Panc1 (cell line): Measurements from ENCODE around the gene CYB5RL. TPM values are rescaled to one million over a fixed set of nuclear protein-coding genes. Genes with fewer than 3 reads are reported as not detected.

Experiments used
- ATAC-seq: fragments of 200-7000 bp; cut with Tn5 transposase; 2 replicates; pipeline ENCODE4 v1.9.1; 2020; ENCODE audit warnings: mild to moderate bottlenecking, moderate library complexity
- BruUV-seq: library from RNA; stranded (reverse); fragments of 400-500 nt; replicated peaks from 2 replicates; lab custom pipeline; 2021; lab: Mats Ljungman, UMichigan
- CTCF ChIA-PET: fragments of 300-600 bp; sonication (Branson Sonifier 250); formaldehyde crosslinking; loops from one replicate; lab custom pipeline; 2022; ENCODE audit warnings: antibody characterized with exemption; lab: Charles Lee
- POLR2A ChIA-PET: fragments of 300-600 bp; sonication (Branson Sonifier 250); formaldehyde crosslinking; loops from one replicate; lab custom pipeline; 2022; ENCODE audit warnings: antibody characterized with exemption; lab: Charles Lee
- DNase-seq: peaks from one replicate; pipeline ENCODE4 v3.0.0-alpha.2; 2010; ENCODE audit warnings: low read depth, low spot score
- H3K27ac ChIP-seq: 2 replicates; pipeline ENCODE4 v1.5.1; 2011; ENCODE audit warnings: mild to moderate bottlenecking, low read length, inconsistent platforms
- H3K27me3 ChIP-seq: fragments of 200-500 bp; sonication (Bioruptor generic); 2 replicates; pipeline ENCODE4 v1.6.0; 2014; ENCODE audit warnings: low read length, inconsistent platforms; ENCODE audit not compliant: control insufficient read depth, insufficient read depth
- H3K36me3 ChIP-seq: fragments of 200-500 bp; sonication (Bioruptor generic); 2 replicates; pipeline ENCODE4 v1.5.1; 2014; ENCODE audit warnings: inconsistent platforms, mild to moderate bottlenecking, low read length, moderate library complexity; ENCODE audit not compliant: control insufficient read depth, insufficient read depth
- H3K4me1 ChIP-seq: 2 replicates; pipeline ENCODE4 v1.5.1; 2011; ENCODE audit warnings: inconsistent platforms, mild to moderate bottlenecking, low read length, moderate library complexity; ENCODE audit not compliant: control insufficient read depth, insufficient read depth
- H3K4me3 ChIP-seq, 2 experiments: 2 replicates each; pipeline ENCODE4 v1.5.1; 2011 to 2012; ENCODE audit warnings: low read depth in 2 of 2, low read length in 2 of 2, mild to moderate bottlenecking in 2 of 2, inconsistent platforms in 1 of 2, moderate library complexity in 1 of 2
- H3K9me3 ChIP-seq: fragments of 200-500 bp; sonication (Bioruptor generic); 2 replicates; pipeline ENCODE4 v1.5.1; 2014; ENCODE audit warnings: low read depth, mild to moderate bottlenecking, inconsistent platforms, low read length, moderate library complexity; ENCODE audit not compliant: control insufficient read depth, insufficient read depth
- POLR2AphosphoS5 ChIP-seq: IDR thresholded peaks from 2 replicates; pipeline ENCODE4 v1.6.1; 2012; ENCODE audit warnings: mild to moderate bottlenecking, low read depth, low read length, moderate library complexity
- SIN3A ChIP-seq: IDR thresholded peaks from 2 replicates; pipeline ENCODE4 v1.6.1; 2012; ENCODE audit warnings: low read depth, mild to moderate bottlenecking, low read length, moderate library complexity, borderline replicate concordance; ENCODE audit not compliant: insufficient read depth
- TCF7L2 ChIP-seq: IDR thresholded peaks from 2 replicates; pipeline ENCODE4 v1.6.1; 2011; ENCODE audit warnings: mild to moderate bottlenecking, low read depth, low read length, inconsistent platforms
- in situ Hi-C: cut with HindIII; loops from 2 replicates; pipeline ENCODE4 v1.10.0; 2016; ENCODE audit warnings: low sequenced_read_pairs, low pct_unique_long_range_greater_than_20kb
- intact Hi-C: fragments of 100-400 bp; cut with micrococcal nuclease; formaldehyde crosslinking; loops from one replicate; pipeline ENCODE4 v1.10.0; 2022; ENCODE audit not compliant: unreplicated experiment
- total RNA-seq: library from RNA; stranded (reverse); gene quantifications from one replicate; pipeline ENCODE4 v1.2.1, GENCODE V29; 2021; ENCODE audit not compliant: unreplicated experiment
- TF ChIP-seq, protein P1 (sequence below), 2 experiments: IDR thresholded peaks; 2 replicates each; pipeline ENCODE4 v1.6.1; 2011 to 2012; ENCODE audit warnings: low read depth in 2 of 2, control low read depth in 1 of 2, low read length in 1 of 2, mild to moderate bottlenecking in 1 of 2, moderate library complexity in 1 of 2; ENCODE audit not compliant: insufficient read depth in 1 of 2
- TF ChIP-seq, protein P2 (sequence below): fragments of 450-650 bp; IDR thresholded peaks from 2 replicates; pipeline ENCODE4 v1.5.1; 2017; ENCODE audit warnings: mild to moderate bottlenecking

Gene CYB5RL
- total RNA-seq, 1 experiment from 2014 or later = 19.4 TPM

- in situ Hi-C loops (no loop called here), intact Hi-C loops (no loop called here)
- BruUV-seq = TSS peak; percentile 88
- peaks cover 2% of the 10 kb centered on the region for H3K36me3 ChIP-seq
- TF ChIP-seq, protein P1, sequence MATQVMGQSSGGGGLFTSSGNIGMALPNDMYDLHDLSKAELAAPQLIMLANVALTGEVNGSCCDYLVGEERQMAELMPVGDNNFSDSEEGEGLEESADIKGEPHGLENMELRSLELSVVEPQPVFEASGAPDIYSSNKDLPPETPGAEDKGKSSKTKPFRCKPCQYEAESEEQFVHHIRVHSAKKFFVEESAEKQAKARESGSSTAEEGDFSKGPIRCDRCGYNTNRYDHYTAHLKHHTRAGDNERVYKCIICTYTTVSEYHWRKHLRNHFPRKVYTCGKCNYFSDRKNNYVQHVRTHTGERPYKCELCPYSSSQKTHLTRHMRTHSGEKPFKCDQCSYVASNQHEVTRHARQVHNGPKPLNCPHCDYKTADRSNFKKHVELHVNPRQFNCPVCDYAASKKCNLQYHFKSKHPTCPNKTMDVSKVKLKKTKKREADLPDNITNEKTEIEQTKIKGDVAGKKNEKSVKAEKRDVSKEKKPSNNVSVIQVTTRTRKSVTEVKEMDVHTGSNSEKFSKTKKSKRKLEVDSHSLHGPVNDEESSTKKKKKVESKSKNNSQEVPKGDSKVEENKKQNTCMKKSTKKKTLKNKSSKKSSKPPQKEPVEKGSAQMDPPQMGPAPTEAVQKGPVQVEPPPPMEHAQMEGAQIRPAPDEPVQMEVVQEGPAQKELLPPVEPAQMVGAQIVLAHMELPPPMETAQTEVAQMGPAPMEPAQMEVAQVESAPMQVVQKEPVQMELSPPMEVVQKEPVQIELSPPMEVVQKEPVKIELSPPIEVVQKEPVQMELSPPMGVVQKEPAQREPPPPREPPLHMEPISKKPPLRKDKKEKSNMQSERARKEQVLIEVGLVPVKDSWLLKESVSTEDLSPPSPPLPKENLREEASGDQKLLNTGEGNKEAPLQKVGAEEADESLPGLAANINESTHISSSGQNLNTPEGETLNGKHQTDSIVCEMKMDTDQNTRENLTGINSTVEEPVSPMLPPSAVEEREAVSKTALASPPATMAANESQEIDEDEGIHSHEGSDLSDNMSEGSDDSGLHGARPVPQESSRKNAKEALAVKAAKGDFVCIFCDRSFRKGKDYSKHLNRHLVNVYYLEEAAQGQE (IDR thresholded peaks at IDR 0.05; ENCODE audit: insufficient read depth in 1 of 2, low read depth in 2 of 2, low read length in 1 of 2) = no peak
- TF ChIP-seq SIN3A (no peak), POLR2AphosphoS5 (no peak), TCF7L2 (no peak)
- TF ChIP-seq, protein P2, sequence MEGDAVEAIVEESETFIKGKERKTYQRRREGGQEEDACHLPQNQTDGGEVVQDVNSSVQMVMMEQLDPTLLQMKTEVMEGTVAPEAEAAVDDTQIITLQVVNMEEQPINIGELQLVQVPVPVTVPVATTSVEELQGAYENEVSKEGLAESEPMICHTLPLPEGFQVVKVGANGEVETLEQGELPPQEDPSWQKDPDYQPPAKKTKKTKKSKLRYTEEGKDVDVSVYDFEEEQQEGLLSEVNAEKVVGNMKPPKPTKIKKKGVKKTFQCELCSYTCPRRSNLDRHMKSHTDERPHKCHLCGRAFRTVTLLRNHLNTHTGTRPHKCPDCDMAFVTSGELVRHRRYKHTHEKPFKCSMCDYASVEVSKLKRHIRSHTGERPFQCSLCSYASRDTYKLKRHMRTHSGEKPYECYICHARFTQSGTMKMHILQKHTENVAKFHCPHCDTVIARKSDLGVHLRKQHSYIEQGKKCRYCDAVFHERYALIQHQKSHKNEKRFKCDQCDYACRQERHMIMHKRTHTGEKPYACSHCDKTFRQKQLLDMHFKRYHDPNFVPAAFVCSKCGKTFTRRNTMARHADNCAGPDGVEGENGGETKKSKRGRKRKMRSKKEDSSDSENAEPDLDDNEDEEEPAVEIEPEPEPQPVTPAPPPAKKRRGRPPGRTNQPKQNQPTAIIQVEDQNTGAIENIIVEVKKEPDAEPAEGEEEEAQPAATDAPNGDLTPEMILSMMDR = no peak
- DNase-seq (no peak), ATAC-seq (peak; percentile 6)
- H3K4me1 ChIP-seq = peaks cover 9% of the 10 kb centered on the region
- H3K4me3 ChIP-seq = peak overlapping the region; percentile 91 to 93
- CTCF ChIA-PET = no interaction called here
- H3K27me3 ChIP-seq = no peaks in the 10 kb centered on the region
- H3K9me3 ChIP-seq = no peaks in the 10 kb centered on the region
- peak overlapping the region; percentile 95 for H3K27ac ChIP-seq
- POLR2A ChIA-PET = no interaction called here
These were observed 728 bp upstream of the CYB5RL start for GRCh38 chr1:54200519-54200997.

DNA sequence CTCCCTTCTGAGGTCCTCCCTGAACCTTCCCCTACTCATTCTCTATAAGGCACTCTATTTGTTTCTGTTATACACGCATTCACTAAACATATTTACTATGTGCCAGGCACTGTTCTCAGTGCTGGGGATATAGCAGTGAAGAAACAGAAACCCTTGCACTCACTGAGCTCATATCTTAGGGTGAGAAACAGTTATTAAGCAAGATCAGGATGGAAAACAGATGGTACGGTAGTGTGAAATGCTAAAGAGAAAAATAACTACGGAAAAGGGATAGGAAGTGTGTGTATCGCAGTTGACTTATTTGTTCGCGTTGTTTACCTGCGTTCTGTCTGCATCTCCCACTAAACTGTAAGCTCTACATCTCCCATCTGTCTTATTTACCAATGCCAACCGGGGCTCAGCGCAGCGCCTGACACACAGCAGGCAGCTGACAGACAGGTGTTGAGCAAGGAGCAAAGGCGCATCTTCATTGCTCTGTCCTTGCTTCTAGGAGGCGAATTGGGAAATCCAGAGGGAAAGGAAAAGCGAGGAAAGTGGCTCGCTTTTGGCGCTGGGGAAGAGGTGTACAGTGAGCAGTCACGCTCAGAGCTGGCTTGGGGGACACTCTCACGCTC, 572 bp downstream of the CYB5RL start:
- TF ChIP-seq TCF7L2 = no peak
- ChIA-PET POLR2A (no interaction called here), CTCF (interaction anchor here (0.7 kb wide), 1 partner anchor 78 kb away, joined by 4 read pairs; no protein-coding TSS in a partner anchor)
- TSS peak; percentile 86 for BruUV-seq
- ATAC-seq (no peak; the same call in 1 of the 2 replicates), DNase-seq (no peak)
- H3K27ac ChIP-seq = peak overlapping the region; percentile 95
- no peaks in the 10 kb centered on the region for H3K9me3 ChIP-seq
- intact Hi-C loops = no loop called here
- H3K4me1 ChIP-seq = peaks cover 9% of the 10 kb centered on the region
- H3K4me3 ChIP-seq = peak overlapping the region; percentile 91 to 93
- H3K27me3 ChIP-seq = no peaks in the 10 kb centered on the region
- in situ Hi-C loops = no loop called here
- H3K36me3 ChIP-seq = no peaks in the 10 kb centered on the region; the same call in 1 of the 2 replicates

- no peaks in the 10 kb centered on the region for H3K9me3 ChIP-seq
- no peaks in the 10 kb centered on the region for H3K27me3 ChIP-seq
- H3K36me3 ChIP-seq = no peaks in the 10 kb centered on the region
- CTCF ChIA-PET = no interaction called here
- BruUV-seq = no TSS peak
- ATAC-seq (no peak), DNase-seq (no peak)
- H3K4me3 ChIP-seq = no peak overlapping the region
- intact Hi-C loops = no loop called here
- in situ Hi-C loops = no loop called here
- TF ChIP-seq SIN3A = no peak
- no peak for TF ChIP-seq POLR2AphosphoS5
- TF ChIP-seq, protein P2 = no peak
- TF ChIP-seq, protein P1 (IDR thresholded peaks at IDR 0.05; ENCODE audit: insufficient read depth in 1 of 2, low read depth in 2 of 2, low read length in 1 of 2) = no peak
- TF ChIP-seq TCF7L2 = no peak
- no peaks in the 10 kb centered on the region for H3K4me1 ChIP-seq
- no peak overlapping the region for H3K27ac ChIP-seq
- POLR2A ChIA-PET = no interaction called here
These were observed 6.4 kb downstream of the CYB5RL start for GRCh38 chr1:54193453-54193852.
